Gastrocnemius medialis (tissue), 4 donors: ENCODE measurements around the gene PRKCQ.

ENCODE experiments used
- CTCF ChIP-seq, 5 experiments: fragments of 450-650 bp in 3 of 5; fragments of 200-600 bp in 2 of 5; sonication (generic) in 2 of 5; IDR thresholded peaks in 4 of 5; conservative IDR thresholded peaks in 1 of 5; 1 replicate in 4 of 5; 2 replicates in 1 of 5; pipeline ENCODE4 v1.5.1; 2016 to 2019; ENCODE audit warnings: antibody characterized with exemption in 5 of 5, mild to moderate bottlenecking in 3 of 5, moderate library complexity in 3 of 5
- POLR2A ChIP-seq, 2 donors: fragments of 450-650 bp; IDR thresholded peaks; one replicate each; pipeline ENCODE4 v1.6.1; 2017; ENCODE audit warnings: antibody characterized with exemption in 2 of 2, mild to moderate bottlenecking in 2 of 2, moderate library complexity in 2 of 2

GRCh38 chr10:6491841-6492609 is 88.1 kb downstream of the PRKCQ start:
- no peak for TF ChIP-seq CTCF (IDR thresholded peaks at IDR 0.05 in 4 of 5, conservative IDR thresholded peaks at IDR 0.05 in 1 of 5)
- no peak for TF ChIP-seq POLR2A (IDR thresholded peaks at IDR 0.05)
